Loucy (cell line): ENCODE data around the gene HK1.

ENCODE experiments used
- EZH2phosphoT487 ChIP-seq: fragments of 200-600 bp; IDR thresholded peaks from 2 replicates; pipeline ENCODE4 v1.6.1; 2018; ENCODE audit warnings: antibody characterized with exemption, mild to moderate bottlenecking, moderate library complexity, borderline replicate concordance
- TF ChIP-seq, protein P1 (sequence below): fragments of 200-600 bp; sonication (generic); conservative IDR thresholded peaks from 2 replicates; pipeline ENCODE4 v1.5.1; 2014; ENCODE audit warnings: mild to moderate bottlenecking, antibody characterized with exemption, low read length

DNA sequence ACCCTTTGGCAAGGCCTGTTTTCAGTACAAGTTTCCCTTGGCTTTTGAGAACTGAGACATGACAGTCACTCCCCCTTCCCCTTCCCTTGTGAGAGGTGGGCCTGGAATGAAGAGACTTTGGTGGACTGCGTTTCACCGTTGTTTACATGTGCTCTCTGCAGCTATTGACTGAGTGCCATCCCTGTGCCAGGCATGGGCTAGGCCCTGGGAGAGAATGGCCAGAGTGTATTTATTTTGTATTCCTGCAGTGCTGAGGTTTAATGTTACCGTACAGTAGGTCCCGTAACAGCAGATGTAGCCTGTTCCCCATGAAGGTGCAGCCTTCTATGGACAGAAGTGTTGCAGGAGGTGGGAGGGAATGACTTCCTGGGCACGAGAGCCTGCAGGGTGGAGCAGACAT, 88.4 kb downstream of the HK1 start:
- TF ChIP-seq, protein P1, sequence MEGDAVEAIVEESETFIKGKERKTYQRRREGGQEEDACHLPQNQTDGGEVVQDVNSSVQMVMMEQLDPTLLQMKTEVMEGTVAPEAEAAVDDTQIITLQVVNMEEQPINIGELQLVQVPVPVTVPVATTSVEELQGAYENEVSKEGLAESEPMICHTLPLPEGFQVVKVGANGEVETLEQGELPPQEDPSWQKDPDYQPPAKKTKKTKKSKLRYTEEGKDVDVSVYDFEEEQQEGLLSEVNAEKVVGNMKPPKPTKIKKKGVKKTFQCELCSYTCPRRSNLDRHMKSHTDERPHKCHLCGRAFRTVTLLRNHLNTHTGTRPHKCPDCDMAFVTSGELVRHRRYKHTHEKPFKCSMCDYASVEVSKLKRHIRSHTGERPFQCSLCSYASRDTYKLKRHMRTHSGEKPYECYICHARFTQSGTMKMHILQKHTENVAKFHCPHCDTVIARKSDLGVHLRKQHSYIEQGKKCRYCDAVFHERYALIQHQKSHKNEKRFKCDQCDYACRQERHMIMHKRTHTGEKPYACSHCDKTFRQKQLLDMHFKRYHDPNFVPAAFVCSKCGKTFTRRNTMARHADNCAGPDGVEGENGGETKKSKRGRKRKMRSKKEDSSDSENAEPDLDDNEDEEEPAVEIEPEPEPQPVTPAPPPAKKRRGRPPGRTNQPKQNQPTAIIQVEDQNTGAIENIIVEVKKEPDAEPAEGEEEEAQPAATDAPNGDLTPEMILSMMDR, result no peak
- no peak for TF ChIP-seq EZH2phosphoT487
